WERI-Rb-1 (cell line): ENCODE measurements around the gene CDK17.
"Not testable (repeated sequence)": the region's sequence is repeated elsewhere in the genome, so short reads cannot be mapped to it uniquely, and the experiment has no call there.

ENCODE experiments used
- DNase-seq: peaks from one replicate; pipeline ENCODE4 v3.0.0-alpha.2; 2020
- H3K27ac ChIP-seq: fragments of 250-450 bp; sonication (Bioruptor Pico); 2 replicates; pipeline ENCODE4 v1.5.1; 2020; ENCODE audit warnings: mild to moderate bottlenecking, moderate library complexity
- H3K27me3 ChIP-seq: fragments of 250-450 bp; sonication (Bioruptor Pico); 2 replicates; pipeline ENCODE4 v1.5.1; 2021; ENCODE audit warnings: mild to moderate bottlenecking, low read depth, moderate library complexity; ENCODE audit not compliant: insufficient read depth, severe bottlenecking
- H3K36me3 ChIP-seq: fragments of 250-450 bp; sonication (Bioruptor Pico); 2 replicates; pipeline ENCODE4 v1.5.1; 2020; ENCODE audit warnings: mild to moderate bottlenecking, moderate library complexity
- H3K4me3 ChIP-seq: 2 replicates; pipeline ENCODE4 v1.5.1; 2011; ENCODE audit warnings: low read depth, mild to moderate bottlenecking, control low read depth, low read length
- H3K9me3 ChIP-seq: fragments of 250-450 bp; sonication (Bioruptor Pico); 2 replicates; pipeline ENCODE4 v1.5.1; 2021; ENCODE audit warnings: mild to moderate bottlenecking, moderate library complexity; ENCODE audit not compliant: severe bottlenecking
- CTCF ChIP-seq: IDR thresholded peaks from 2 replicates; pipeline ENCODE4 v1.5.1; 2011; ENCODE audit warnings: low read depth, mild to moderate bottlenecking, control low read depth, inconsistent platforms, low read length

The CDK17 gene

GRCh38 chr12:96412431-96412830, 12.2 kb upstream of the CDK17 start:
- Histone ChIP-seq H3K4me3 (no peak overlapping the region), H3K36me3 (no peaks in the 10 kb centered on the region), H3K9me3 (no peaks in the 10 kb centered on the region), H3K27me3 (no peaks in the 10 kb centered on the region), H3K27ac (no peak overlapping the region)
- TF ChIP-seq CTCF, result no peak
- no peak for DNase-seq

- Histone ChIP-seq H3K9me3 (no peaks in the 10 kb centered on the region), H3K36me3 (no peaks in the 10 kb centered on the region), H3K27ac (no peak overlapping the region), H3K4me3 (no peak overlapping the region), H3K27me3 (no peaks in the 10 kb centered on the region)
- DNase-seq, result no peak
- TF ChIP-seq CTCF, result no peak
Observed at GRCh38 chr12:96409731-96410130, 9.5 kb upstream of the CDK17 start.

- Histone ChIP-seq H3K9me3 (no peaks in the 10 kb centered on the region), H3K27me3 (no peaks in the 10 kb centered on the region), H3K36me3 (no peaks in the 10 kb centered on the region), H3K27ac (no peak overlapping the region), H3K4me3 (no peak overlapping the region)
- no peak for DNase-seq
- no peak for TF ChIP-seq CTCF
Observed at GRCh38 chr12:96408993-96409392, 8.8 kb upstream of the CDK17 start.

GRCh38 chr12:96407429-96408097, 7.3 kb upstream of the CDK17 start:
- DNase-seq, H3K27me3 ChIP-seq, H3K9me3 ChIP-seq, H3K27ac ChIP-seq, H3K4me3 ChIP-seq, H3K36me3 ChIP-seq: not testable (repeated sequence)

GRCh38 chr12:96404696-96405095, 4.5 kb upstream of the CDK17 start:
- H3K9me3 ChIP-seq, result no peaks in the 10 kb centered on the region
- TF ChIP-seq CTCF, result no peak
- no peak overlapping the region for H3K4me3 ChIP-seq
- H3K36me3 ChIP-seq, result peaks cover 5% of the 10 kb centered on the region; the same call in 1 of the 2 replicates
- H3K27me3 ChIP-seq, result no peaks in the 10 kb centered on the region
- H3K27ac ChIP-seq, result no peak overlapping the region
- DNase-seq, result no peak

GRCh38 chr12:96403870-96404269, 3.6 kb upstream of the CDK17 start:
- Histone ChIP-seq H3K9me3 (no peaks in the 10 kb centered on the region), H3K4me3 (no peak overlapping the region), H3K27me3 (no peaks in the 10 kb centered on the region), H3K27ac (no peak overlapping the region), H3K36me3 (peaks cover 5% of the 10 kb centered on the region; the same call in 1 of the 2 replicates)
- TF ChIP-seq CTCF, result no peak
- DNase-seq, result no peak

- H3K27ac ChIP-seq, H3K9me3 ChIP-seq, DNase-seq: not testable (repeated sequence)
Observed at GRCh38 chr12:96402522-96402921, 2.3 kb upstream of the CDK17 start.

More at GRCh38 chr12:96402522-96402921, 2.3 kb upstream of the CDK17 start:
- H3K36me3 ChIP-seq, H3K4me3 ChIP-seq, H3K27me3 ChIP-seq: not testable (repeated sequence)
